Type B pancreatic cell (in vitro differentiated cells): ENCODE data around the gene ARPC2. TPM values are rescaled to one million over a fixed set of nuclear protein-coding genes. Genes with fewer than 3 reads are reported as not detected.

ENCODE experiments used
- DNase-seq: peaks from one replicate; pipeline ENCODE4 v3.0.0; 2021; ENCODE audit warnings: mixed read lengths; ENCODE audit not compliant: unreplicated experiment; ENCODE audit errors: extremely low spot score
- H3K27ac Mint-ChIP-seq: 2 replicates; pipeline ENCODE4 v1.8.0; 2021; ENCODE audit warnings: mild to moderate bottlenecking, mixed read lengths
- H3K27me3 Mint-ChIP-seq: 2 replicates; pipeline ENCODE4 v1.8.0; 2021; ENCODE audit warnings: mixed read lengths
- H3K36me3 Mint-ChIP-seq: 2 replicates; pipeline ENCODE4 v1.8.0; 2021; ENCODE audit warnings: mixed read lengths
- H3K4me1 Mint-ChIP-seq: one replicate; pipeline ENCODE4 v1.8.0; 2021; ENCODE audit warnings: mixed read lengths; ENCODE audit not compliant: unreplicated experiment
- H3K4me3 Mint-ChIP-seq: 2 replicates; pipeline ENCODE4 v1.8.0; 2021; ENCODE audit warnings: mild to moderate bottlenecking, mixed read lengths
- H3K9me3 Mint-ChIP-seq: 2 replicates; pipeline ENCODE4 v1.8.0; 2021; ENCODE audit warnings: mixed read lengths
- CTCF ChIP-seq: fragments of 200-600 bp; sonication (generic); conservative IDR thresholded peaks from 2 replicates; pipeline ENCODE4 v1.5.0; 2021; ENCODE audit warnings: antibody characterized with exemption, mild to moderate bottlenecking
- total RNA-seq: library from RNA; stranded (reverse); gene quantifications from 2 replicates; pipeline ENCODE4 v1.2.1, GENCODE V29; 2021; ENCODE audit warnings: low replicate concordance

ARPC2 gene
- total RNA-seq, 1 donor from 2014 or later, result 211 TPM

GRCh38 chr2:218285604-218286003 is 68.6 kb downstream of the ARPC2 start:
- Mint-ChIP-seq H3K36me3 (no peaks in the 10 kb centered on the region), H3K4me1 (peaks cover 34% of the 10 kb centered on the region), H3K27ac (peak overlapping the region; percentile 100), H3K4me3 (peak overlapping the region; percentile 86), H3K27me3 (no peaks in the 10 kb centered on the region), H3K9me3 (no peaks in the 10 kb centered on the region)
- no peak for TF ChIP-seq CTCF
- no peak for DNase-seq

- no peaks in the 10 kb centered on the region for H3K27me3 Mint-ChIP-seq
- peak overlapping the region; percentile 100 for H3K27ac Mint-ChIP-seq
- H3K4me3 Mint-ChIP-seq, result peak overlapping the region; percentile 86
These were observed 69.8 kb downstream of the ARPC2 start for GRCh38 chr2:218286570-218287459.

GRCh38 chr2:218289639-218290315 is 72.8 kb downstream of the ARPC2 start:
- Mint-ChIP-seq H3K4me3 (peak overlapping the region; percentile 89), H3K36me3 (no peaks in the 10 kb centered on the region), H3K27me3 (no peaks in the 10 kb centered on the region), H3K4me1 (peaks cover 44% of the 10 kb centered on the region), H3K9me3 (no peaks in the 10 kb centered on the region), H3K27ac (peak overlapping the region; percentile 100)
- DNase-seq, result no peak
- TF ChIP-seq CTCF, result no peak

More at GRCh38 chr2:218286570-218287459, 69.8 kb downstream of the ARPC2 start:
- Mint-ChIP-seq H3K9me3 (no peaks in the 10 kb centered on the region), H3K4me1 (peaks cover 38% of the 10 kb centered on the region), H3K36me3 (no peaks in the 10 kb centered on the region)
- TF ChIP-seq CTCF, result no peak
- DNase-seq, result no peak

- TF ChIP-seq CTCF, result no peak
- peak overlapping the region; percentile 100 for H3K27ac Mint-ChIP-seq
- DNase-seq, result no peak
- no peaks in the 10 kb centered on the region for H3K36me3 Mint-ChIP-seq
- H3K4me1 Mint-ChIP-seq, result peaks cover 50% of the 10 kb centered on the region
- H3K4me3 Mint-ChIP-seq, result peak overlapping the region; percentile 89
- no peaks in the 10 kb centered on the region for H3K9me3 Mint-ChIP-seq
- no peaks in the 10 kb centered on the region for H3K27me3 Mint-ChIP-seq
These were observed 73.6 kb downstream of the ARPC2 start for GRCh38 chr2:218290316-218291261.
